GM19455 (cell line): ENCODE data around the gene FAM228B.
A peak's percentile ranks its signal among the peaks of the same experiment; 100 is the strongest.
"Not testable (repeated sequence)": the region's sequence is repeated elsewhere in the genome, so short reads cannot be mapped to it uniquely, and the experiment has no call there.

Source experiments
- ATAC-seq: cut with Tn5 transposase; IDR thresholded peaks from one replicate; pipeline ENCODE4 v1.9.1; 2021; ENCODE audit not compliant: unreplicated experiment

The FAM228B gene

DNA sequence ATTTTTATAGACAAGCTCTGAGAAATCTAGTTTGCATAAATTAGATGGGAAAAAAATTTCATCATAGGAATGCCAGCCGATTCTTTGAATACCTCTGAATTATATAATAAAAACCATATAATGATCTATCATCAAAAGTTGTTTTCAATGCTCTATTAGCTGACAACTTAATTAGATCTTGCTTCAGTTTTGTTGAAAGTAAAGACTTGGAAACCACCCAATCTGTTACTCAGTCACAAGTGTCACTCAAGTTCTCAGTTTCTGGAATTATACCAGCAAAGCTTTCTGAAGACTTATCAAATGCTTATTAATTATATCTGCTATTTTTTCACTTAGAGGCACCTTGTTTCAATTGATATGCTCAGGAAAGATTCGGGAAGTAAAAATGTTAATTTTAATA lies 21.3 kb upstream of the FAM228B start:
- ATAC-seq = no peak

DNA sequence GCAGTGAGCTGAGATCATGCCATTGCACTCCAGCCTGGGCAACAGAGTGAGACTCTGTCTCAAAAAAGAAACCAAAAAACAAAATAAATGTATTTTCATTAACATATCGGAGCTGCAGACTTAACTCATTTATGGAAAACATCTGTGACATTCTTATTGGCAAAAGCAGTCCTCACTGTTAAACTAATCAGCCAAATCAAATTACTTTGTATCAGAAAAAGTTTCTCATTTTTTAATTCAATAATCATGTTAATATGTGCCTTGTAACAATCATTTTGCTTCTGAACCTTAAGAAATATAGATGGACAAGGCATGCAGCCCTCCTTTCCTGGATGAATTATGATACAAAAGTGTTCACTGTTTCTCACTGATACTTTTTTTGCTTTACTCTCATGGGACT lies 20.6 kb upstream of the FAM228B start:
- ATAC-seq = no peak

- ATAC-seq = no peak
These were observed 19.1 kb upstream of the FAM228B start for GRCh38 chr2:24104110-24104650.

DNA sequence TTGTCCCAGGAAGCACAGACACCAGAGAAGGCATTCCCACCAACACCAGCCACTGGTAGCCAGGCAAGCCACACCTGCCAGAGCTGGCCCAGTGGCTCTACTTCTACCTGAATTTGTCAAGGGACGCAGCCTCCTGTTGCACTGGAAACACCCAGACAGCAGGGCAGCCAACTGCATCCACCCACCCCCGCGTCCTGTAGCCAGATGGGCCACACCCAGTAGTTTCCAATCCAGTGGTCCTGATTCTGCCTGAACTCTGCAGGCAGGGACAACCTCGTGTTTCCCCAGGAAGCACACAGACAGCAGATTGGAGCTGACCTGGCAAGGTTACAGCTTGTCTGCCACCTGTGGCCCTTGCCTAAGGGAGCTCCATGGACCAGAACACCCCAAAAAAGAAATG lies 18.4 kb upstream of the FAM228B start:
- ATAC-seq = no peak

DNA sequence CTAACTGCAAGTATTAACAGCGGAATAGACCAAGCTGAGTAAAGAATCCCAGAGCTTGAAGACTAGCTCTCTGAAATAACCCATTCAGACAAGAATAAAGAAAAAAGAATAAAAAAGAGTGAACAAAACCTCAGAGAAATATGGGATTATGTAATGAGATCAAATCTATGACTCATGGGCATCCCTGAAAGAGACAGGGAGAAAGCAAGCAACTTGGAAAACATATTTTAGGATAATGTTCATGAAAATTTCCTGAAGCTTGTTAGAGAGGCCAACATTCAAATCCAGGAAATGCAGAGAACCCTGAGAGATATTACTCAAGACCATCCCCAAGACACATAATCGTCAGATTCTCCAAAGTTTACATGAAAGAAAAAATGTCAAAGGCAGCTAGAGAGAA lies 17.5 kb upstream of the FAM228B start:
- ATAC-seq = no peak

DNA sequence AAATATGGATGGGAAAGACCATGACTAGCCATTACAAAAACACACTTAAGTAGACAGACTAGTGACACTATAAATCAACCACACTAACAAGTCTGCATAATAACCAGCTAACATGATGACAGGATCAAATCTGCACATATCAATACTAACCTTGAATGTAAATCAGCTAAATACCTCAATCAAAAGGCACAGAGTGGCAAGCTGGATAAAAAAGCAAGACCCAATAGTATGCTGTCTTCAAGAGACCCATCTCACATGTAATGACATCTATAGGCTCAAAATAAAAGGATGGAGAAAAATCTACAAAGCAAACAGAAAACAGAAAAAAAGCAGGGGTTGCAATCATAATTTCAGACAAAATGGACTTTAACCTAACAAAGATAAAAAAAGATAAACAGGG lies 16.5 kb upstream of the FAM228B start:
- no peak for ATAC-seq

DNA sequence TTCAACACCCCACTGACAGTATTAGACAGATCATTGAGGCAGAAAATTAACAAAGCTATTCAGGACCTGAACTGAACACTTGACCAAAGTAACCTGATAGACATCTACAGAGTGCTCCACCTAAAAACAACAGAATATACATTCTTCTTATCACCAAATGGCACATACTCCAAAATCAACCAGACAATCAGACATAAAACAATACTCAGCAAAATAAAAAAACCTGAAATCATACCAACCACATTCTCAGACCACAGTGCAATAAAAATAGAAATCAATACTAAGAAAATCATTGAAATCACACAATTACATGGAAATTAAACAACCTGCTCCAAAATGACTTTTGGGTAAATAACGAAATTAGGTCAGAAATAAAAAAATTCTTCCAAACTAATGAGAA lies 15.9 kb upstream of the FAM228B start:
- ATAC-seq = no peak

- ATAC-seq = not testable (repeated sequence)
These were observed 13.8 kb upstream of the FAM228B start for GRCh38 chr2:24109431-24109830.

DNA sequence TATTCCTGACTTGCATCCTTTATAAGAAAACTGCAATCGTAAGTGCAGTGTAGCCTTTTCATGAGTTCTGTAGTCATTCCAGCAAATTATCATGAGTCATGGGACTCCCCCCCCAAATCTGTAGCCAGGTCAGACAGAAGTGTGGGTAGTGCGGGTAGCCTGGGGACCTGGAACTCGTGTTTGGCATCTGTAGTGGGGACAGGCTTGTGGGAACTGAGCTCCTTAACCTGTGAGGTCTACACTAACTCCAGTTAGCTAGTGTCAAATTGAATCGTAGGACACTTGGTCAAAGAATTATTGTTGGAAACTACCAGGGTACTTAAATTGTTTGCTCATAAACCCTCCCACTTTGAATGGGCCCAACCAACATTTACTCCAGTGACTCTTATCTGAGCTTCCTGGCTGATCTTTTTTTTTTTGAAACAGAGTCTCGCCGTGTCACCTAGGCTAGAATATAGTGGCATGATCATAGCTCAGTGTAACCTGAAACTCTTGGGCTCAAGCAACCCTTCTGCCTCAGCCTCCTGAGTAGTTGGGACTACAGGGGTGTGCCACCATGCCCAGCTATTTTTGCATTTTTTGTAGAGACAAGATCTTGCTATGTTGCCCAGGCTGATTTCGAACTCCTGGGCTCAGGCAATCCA lies 12.5 kb upstream of the FAM228B start:
- ATAC-seq = no peak

- ATAC-seq = no peak
These were observed 11.8 kb upstream of the FAM228B start for GRCh38 chr2:24111407-24111901.

DNA sequence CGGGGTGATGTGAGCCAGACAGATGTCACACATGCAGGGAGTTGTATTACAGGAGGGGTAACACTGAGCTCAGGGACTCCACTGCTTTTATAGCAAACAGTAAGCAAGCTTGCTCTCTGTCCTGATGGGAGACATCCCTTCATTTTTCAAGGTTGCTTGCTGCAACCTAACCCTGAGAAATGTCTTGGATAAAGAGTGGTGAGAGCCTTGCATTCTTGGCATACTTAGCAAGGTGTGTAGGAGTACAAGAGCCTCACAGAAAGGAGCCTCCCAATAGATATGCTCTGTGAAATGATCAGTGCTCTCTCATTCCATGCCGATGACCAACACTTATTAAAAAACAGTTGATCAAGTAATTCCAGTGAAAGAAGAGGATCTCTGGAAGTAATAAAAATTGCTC lies 8.2 kb upstream of the FAM228B start:
- no peak for ATAC-seq

DNA sequence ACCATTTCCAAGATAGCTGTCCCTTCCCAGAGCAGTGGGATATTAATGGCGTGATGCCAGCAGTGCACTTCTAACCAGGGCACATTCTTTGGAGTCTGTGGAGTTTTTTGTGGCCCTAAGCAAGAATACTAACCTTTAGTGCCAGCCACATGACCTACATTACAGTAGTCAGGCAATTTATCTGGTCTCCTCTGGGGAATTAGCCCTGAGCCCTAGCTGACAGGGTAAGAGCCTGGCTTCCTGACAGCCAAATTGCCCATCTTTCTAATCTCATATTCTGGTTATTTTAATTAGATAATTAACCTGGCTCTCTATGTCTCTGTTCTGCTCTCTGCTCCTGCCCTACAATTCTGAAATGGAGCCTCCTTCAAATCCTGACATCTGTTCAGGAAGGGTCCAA lies 5.4 kb upstream of the FAM228B start:
- no peak for ATAC-seq

GRCh38 chr2:24121066-24121465 lies 2.2 kb upstream of the FAM228B start:
- ATAC-seq = no peak

DNA sequence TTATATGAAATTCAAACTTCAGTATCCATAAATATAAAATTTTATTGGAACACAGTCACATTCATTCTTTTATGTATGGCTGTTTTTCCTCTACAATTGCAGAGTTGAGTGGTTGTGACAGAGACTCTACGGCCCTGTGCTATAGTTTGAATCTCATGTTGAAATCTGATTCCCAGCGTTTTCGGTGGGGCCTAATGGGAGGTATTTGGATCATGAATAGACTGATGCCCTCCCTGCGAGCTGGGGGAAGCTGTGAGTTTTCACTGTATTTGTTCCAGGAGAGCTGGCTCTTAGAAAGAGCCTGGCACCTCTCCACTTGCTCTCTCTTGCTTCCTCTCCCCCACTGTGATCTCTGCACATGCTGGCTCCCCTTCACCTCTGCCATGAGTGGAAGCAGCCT lies 1.8 kb upstream of the FAM228B start:
- no peak for ATAC-seq

- no peak for ATAC-seq
These were observed 689 bp upstream of the FAM228B start for GRCh38 chr2:24122366-24123194.

DNA sequence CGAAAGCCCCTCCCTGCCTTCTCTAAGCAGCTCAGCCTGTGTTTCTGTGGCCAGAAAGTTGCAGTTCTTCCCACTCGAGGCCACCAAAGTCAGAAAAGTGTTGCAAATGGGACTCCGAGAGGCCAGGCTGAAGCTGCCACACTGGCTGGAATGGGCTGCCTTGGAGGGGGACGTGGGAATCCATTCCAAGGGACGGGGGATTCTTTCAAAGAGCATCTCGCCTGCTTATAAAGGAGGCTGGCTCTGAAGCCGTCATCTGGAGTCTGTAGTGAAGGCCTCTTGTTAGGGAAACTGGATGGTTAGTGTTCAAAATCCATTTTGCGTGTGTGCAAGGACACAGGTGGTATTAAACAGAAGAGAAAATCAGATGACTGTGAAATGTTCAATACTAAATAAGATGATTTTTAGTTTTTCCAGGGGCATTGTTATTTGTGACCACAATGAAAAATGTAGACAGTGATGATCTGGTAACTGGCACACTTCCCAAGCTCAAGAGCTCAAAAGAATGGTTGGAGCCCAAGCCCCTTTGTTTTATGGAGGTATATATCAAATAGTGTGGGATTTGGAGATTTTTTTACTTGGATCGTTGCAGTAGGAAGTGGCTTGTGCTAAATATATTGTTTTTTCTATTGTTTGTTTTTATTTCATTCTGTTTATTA lies 782 bp downstream of the FAM228B start:
- ATAC-seq = peak; percentile 10

DNA sequence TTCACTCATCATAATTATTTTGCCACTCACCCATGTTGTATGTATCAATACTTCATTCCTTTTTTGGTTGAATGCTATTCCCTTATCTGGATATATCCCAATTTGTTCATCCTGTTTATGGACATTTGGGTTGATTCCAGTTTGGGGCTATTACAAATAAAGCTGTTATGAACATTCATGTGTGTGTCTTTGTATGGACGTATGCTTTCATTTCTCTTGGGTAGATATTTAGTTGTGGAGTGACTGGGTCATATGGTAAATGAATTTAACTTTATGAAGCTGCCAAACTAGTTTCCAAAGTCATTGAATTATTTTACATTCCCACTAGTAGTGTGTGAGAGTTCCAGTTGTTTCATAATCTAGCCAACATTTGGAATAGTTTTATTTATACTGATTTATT lies 2.7 kb downstream of the FAM228B start:
- ATAC-seq = no peak

DNA sequence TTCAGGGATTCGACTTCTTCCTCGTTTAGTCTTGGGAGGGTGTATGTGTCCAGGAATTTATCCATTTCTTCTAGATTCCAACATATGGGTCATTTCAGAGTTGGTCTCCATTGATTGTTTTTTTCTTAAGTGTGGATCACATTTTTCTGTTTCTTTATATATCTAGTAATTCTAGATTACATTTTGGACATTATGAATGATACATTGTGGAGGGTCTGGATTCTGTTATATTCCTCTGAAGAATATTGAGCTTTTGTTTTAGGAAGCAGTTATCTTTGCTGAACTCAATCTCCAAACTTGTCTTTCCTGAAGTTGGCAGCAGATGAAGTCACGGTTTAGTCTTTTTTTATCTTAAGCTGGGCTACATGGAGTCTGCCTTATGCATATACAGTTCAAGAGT lies 9.3 kb downstream of the FAM228B start:
- no peak for ATAC-seq

DNA sequence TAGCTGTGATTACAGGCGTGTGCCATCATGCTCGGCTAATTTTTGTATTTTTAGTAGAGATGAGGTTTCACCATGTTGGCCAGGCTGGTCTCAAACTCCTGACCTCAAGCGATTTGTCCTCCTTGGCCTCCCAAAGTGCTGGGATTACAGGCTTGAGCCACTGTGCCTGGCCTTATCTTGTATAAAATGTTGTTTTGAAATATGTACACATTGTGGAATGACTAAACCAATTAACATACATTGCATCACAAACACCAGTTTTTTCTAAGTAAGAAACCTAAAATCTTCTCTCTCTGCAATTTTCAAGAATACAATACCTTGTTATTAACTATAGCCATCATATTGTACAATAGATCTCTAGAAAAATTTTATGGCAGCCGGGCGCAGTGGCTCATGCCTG lies 17.0 kb downstream of the FAM228B start:
- not testable (repeated sequence) for ATAC-seq

- no peak for ATAC-seq
These were observed 24.1 kb downstream of the FAM228B start for GRCh38 chr2:24147364-24147763.

DNA sequence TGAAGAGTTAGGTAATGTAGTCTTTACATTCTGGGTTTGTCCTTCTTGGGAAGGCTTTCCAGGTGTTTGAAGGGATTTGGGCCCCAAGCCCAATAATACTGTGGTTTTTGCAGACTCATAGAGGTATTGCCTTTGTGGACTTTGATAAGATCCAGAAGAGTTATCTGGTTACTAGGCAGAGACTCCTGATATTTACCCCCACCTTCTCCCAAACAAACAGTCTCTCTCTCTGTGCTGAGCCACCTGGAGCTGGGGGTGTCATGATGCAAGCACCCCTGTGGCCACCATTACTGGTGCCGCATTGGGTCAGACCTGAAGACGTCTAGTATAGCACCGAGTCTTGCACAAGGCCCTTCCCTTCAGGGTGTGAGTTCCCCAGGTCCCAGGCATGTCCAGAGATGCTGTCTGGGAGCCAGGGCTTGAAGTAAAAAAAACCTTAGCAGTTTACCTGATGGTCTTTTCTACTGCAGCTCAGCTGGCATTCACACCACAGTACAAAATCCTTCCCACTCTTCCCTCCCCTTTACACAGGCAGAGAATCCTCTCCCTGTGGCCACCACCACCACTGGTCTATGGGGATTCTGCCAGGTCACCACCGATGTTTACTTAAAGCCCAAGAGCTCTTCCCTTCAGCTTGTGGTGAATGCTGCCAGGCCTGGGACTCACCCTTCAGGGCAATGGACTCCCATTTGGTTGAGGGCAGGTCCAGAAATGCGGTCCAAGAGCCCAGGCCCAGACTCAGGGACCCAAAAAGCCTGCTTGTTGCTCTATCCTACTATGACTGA lies 29.3 kb downstream of the FAM228B start:
- no peak for ATAC-seq
